ENCODE results near the gene CCDC34.

CCDC34 gene, protein sequence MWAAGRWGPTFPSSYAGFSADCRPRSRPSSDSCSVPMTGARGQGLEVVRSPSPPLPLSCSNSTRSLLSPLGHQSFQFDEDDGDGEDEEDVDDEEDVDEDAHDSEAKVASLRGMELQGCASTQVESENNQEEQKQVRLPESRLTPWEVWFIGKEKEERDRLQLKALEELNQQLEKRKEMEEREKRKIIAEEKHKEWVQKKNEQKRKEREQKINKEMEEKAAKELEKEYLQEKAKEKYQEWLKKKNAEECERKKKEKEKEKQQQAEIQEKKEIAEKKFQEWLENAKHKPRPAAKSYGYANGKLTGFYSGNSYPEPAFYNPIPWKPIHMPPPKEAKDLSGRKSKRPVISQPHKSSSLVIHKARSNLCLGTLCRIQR

GRCh38 chr11:27362749-27363575 is at the start of gene CCDC34:
CCDC34 (minus strand) TSS chr11:27363215; CDS start chr11:27363194, 21 bp downstream.
- peak; percentile 94 for DNase-seq

DNA sequence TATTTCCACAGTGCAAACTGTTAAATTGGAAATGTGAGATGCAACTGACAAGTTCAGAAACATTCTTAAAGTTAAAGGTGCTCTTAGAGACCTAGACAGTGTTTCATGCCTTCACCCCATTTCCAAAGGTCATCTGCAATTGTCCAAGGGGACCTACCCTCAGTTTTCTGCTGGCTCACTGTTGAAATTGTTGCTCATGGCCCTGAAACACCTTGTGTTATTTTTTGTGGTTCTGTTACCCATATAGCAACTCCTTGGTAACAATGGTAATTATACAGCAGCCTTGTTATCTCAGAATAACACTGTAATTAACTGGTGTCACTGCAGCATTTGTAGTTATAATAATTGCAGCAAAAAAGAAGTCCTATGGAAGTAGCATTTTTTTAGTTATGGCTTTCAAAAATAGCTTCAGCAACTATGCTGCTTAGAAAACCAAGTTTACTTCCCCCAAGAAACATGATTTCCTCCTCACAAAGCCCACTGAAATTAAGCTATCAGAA is 49.2 kb upstream of the CCDC34 start:
- no peak for DNase-seq

GRCh38 chr11:27411328-27411727 is 48.3 kb upstream of the CCDC34 start:
- no peak for DNase-seq

GRCh38 chr11:27410272-27410671 is 47.3 kb upstream of the CCDC34 start:
- no peak for DNase-seq

DNA sequence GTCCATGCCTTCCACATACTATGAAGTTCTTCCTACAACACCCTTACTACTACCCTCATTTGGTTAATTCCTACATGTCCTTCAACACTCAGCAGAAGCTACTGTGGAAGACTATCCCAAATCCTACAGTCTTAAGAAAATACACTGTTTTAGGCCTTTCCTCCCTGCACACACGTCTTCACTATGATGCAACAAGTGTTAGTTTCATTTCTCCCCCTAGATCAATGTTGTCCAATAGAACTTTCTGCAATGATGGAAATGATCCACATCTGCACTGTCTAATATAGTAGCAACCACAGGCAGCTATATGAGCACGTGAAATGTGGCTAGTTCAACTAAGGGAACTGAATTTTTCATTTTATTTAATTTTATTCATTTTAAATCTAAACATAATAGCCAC is 46.7 kb upstream of the CCDC34 start:
- no peak for DNase-seq

DNA sequence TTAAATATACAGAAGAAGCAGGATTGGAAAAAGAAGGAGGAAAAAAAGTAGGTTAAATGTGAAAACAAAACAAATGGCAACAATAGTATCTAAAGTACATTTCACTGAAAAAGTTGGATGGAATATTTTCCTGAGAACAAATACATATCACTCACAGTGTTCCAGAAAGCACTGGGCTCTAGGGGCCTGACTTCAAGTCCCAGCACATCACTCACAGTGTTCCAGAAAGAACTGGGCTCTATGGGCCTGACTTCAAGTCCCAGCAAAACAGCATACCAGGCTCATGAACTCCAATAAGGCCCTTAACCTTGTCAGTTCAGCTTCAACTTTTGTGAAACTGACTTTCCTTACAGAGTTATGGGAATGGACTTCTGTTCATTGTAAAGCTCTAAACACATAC is 46.0 kb upstream of the CCDC34 start:
- DNase-seq = no peak

- no peak for DNase-seq
Measured at GRCh38 chr11:27408246-27408800, 45.3 kb upstream of the CCDC34 start.

DNA sequence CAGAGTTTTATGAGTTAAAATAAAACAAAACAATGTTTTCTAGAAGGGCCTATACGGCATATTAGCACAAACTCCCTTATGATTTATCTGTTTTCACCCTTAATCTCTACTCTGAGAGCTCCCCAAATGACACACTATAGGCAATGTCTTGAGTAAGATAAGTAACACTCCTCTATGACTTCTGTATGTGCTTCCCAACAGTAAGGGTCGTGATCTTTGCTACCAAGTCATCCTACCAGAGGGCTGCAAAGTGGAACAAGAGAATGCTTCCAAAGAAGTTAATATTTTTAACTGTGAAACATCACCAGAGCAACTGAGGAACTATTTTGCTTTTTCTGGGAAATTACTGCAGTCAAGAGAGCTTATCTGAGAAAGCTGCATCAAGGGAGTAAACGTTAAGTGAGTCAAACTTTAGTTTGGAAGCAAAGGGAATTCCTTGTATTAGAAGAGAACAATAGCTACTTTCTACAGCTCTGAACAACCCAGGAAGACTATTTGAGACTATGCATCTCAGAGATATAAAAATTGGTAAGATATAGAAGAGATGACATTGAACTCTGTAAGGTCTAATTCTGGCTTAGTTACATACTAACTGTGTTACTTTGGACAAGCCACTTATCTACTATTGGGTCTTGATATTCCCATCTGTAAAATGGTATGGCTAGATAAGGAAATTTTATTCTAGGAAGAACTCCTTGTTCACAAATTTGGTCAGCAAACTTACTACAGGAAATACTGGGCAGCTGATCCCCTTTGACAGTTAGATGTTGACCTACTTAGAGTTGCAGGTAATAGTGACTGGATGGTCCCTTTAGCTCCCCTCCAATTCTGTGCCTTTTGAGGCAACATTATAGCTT is 43.7 kb upstream of the CCDC34 start:
- DNase-seq = no peak

GRCh38 chr11:27405134-27405533 is 42.1 kb upstream of the CCDC34 start:
- DNase-seq = no peak

DNA sequence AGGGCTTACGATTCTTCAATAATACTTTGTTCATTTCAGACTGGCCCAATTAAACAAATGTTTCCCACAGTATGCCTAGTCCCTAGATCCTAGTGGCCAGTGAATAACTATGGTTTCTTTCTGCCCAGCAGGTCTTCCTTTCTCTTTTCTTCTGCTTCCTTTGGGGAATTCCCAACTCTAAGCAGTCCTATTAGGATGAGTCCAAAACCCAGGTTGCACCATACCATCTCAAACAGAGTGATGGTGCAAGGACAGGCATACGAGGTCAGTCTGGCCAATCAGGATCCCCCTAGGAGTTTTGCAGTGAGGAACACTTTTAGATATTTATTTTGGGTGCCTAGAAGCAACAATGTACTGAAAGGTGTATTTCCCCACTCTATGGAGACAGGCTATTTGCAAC is 41.4 kb upstream of the CCDC34 start:
- DNase-seq = no peak

GRCh38 chr11:27403195-27403594 is 40.2 kb upstream of the CCDC34 start:
- no peak for DNase-seq

DNA sequence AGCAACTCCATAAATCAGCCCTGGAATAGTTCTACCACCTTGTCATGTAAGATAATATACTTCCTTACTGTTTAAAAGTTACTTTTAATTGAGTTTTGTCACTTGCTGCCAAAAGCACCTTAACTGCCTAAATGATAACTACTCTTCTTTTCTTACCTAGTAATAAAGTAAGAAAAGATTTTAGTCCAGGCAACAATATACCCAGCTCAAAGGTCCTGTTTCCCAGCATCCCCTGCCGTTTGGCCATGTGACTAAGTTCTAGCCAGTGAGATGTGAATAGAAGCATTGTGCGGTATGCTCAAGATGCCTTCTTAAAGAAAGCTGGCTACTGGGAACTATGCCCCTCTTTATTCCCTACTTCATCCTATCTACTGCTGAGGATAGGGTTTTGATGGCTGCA is 39.4 kb upstream of the CCDC34 start:
- no peak for DNase-seq

DNA sequence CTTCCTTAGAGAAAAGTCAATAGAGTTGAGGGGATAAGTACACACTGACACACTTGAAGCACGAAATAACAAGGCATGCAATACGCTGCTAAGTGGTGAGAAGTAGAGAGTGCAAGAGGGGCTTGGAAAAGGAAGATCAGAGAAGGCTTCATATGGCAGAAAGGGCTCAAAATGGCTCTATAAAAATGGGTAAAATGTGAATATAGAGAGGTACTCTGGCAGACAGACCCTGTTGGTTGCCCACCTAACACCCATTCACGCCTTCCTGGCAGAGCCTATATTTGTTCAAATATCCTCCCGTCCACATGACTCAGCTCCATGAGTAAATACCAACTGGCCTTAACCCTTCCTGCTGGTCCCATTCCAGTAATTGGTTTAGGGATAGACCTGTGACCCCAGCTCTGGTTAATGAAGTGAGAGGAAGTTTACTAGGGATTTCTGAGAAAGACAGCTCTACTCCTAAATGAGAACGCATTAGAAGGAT is 38.9 kb upstream of the CCDC34 start:
- DNase-seq = no peak

DNA sequence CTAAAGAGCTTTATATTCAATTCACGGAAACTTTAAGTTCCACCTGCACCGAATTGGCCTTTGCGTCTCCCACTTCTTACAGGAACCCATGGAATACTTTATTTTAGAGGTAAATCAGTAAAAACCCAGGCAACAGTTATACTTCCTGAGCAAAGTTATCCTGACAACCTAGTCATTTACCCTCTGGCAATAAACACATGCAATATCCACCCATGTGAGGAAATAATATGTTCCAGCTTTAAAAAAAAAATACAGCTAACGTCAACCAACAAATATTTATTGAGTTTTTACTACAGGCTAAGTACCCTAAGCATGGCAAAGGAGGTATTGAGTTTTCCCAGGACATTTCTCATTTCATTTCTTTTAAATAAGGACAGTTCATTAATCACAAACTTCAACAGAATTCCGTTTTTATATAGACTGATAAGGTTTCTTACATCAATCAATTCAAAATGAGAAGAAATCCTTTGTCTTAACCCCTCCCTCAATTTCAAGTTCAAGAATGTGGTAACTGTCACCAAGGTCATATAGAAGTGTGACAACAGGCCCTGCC is 38.3 kb upstream of the CCDC34 start:
- DNase-seq = no peak

GRCh38 chr11:27398400-27398770 is 35.4 kb upstream of the CCDC34 start:
- DNase-seq = no peak

DNA sequence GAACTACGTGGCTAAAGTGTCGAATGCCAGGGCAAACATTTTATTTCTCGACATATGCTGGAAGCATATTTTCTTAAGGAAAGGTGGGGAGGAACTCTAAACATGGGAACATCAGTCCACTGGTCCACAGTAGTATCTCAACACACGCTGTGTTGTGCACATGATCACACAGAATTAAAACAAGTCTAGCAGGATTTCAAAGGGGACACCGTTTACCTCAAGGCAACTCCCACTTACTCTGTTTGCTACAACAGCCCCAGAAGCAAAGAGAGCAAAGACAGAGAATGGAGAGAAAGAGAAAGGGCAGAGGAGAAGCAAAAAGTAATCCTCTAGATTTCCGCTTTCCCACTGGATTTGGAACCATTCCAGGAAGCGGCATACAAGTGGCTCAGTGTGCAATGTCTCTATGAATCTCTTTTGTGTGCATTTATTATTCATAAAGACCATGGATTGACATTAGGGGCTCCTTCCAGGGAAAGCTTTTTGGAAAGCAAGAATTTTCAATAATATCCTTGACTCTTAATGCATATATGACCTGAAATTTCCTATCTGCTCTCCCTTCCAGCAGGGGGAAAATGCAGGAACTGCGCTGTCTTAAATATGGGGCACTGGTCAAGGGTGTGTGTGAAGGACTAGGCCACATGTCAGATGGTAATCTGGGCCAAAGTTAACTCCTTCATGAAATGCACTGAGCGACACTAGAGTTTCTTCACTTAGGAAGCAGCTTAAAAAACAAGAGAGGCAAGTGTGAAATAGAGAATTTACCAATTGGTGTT is 34.8 kb upstream of the CCDC34 start:
- DNase-seq = no peak

GRCh38 chr11:27396259-27396839 is 33.3 kb upstream of the CCDC34 start:
- DNase-seq = no peak

- DNase-seq = no peak
Measured at GRCh38 chr11:27395556-27396258, 32.7 kb upstream of the CCDC34 start.

DNA sequence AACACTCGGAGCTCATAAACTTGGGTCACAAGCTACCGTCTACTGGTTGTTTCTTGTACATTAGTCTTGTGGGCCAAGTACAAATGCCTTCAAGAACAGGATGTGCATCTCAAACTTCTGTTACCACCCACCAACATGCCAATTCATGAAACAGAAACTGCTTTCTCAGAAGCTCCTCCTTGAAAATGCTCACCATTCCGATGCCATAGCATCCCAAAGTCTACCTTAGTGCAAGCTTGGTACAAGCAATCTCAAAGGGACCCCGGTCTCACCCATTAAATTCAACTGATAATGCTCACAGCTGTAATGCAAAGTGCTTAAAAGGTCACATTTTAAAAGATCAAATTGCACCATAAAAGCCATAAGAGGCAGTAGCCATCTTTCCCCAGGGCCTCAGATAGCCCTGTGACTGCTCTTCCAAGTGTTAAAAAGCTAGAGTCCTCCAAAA is 31.8 kb upstream of the CCDC34 start:
- DNase-seq = no peak

All from activated CD8-positive, alpha-beta memory T cell treated with anti-CD3 and anti-CD28 coated beads, Interleukin-2, amount 50 U/mL, for 48 hours (primary cell).